HTR-8/SVneo (cell line): ENCODE measurements around the gene PI16.

ENCODE experiments used
- DNase-seq: peaks from one replicate; pipeline ENCODE4 v3.0.0; 2011; ENCODE audit warnings: low spot score, mixed read lengths; ENCODE audit not compliant: insufficient read length
- FAIRE-seq: peaks from 2 replicates; lab custom pipeline; 2011; peaks lifted over from hg19 to GRCh38; lab: Jason Lieb, UNC

The PI16 gene

DNA sequence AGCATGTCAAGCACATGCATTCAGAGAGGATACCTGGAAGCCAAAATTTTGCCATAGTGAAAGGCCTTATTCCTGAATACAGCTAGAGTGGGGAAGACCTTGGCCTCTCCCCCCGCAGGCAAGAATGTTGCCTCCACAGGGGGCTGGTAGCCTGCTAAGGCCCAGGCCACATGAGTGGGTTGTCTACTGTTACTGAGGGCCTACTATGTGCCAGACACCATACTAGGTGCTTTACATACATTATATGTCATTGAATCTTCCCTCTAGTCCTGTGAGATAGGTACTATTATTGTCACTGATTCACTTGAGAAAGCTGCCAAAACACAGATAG, 642 bp upstream of the PI16 start:
- FAIRE-seq, result no peak
- no peak for DNase-seq

DNA sequence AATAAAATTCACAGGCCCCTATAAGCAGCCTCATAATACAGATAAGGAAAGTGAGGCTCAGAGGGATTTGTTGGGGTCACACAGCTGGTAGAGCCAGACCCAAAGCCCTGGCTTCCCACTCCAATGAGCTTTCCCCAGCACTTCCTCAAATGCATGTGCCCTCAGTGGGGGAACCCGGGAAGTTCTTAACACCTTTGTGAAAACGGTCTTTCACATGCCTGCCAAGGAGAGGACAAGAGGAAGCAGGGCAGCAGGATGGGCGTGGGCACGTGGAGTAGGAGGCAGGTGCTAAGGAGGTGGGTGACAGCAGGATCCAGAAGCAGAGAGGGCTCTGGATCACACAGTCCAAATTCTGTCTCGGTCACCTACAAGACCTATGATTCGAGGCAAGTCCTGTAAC, 598 bp downstream of the PI16 start:
- FAIRE-seq (no peak), DNase-seq (no peak)

DNA sequence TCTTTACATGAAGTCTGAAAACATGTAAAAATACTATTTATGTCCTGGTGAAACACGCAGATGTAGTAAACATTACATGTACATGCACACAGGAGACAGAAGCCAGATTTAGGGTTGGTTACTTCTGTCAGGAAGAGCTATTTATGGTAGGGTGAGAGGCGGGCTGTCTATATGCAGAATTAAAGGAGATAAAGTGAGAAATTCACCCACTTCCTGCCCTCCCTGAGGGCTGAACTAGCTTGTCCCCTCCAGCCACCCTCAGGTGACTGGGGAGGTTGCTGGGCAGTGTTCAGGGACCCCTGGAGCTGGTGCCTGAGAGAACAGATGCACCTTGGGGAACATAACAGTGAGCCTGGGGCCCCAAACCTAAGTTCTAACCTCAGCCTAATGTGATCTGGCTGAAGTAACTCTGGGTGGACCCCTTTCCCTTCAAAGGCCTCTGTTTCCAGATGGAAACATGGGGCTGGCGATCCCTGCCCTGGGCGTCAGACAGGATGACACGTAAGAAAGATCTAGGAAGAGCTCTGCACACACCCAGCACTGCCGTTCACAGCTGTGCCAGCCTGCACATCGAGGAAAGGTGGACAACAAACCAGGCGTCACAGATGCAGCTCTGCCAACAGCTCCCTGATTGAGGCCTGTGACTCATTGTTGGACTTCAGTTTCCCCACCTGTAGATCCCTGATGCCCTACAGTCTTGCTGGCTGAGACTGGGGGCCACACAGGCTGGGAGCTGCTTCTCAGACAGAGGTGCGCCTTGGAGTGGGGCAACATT, 1.3 kb downstream of the PI16 start:
- DNase-seq (no peak), FAIRE-seq (no peak)

DNA sequence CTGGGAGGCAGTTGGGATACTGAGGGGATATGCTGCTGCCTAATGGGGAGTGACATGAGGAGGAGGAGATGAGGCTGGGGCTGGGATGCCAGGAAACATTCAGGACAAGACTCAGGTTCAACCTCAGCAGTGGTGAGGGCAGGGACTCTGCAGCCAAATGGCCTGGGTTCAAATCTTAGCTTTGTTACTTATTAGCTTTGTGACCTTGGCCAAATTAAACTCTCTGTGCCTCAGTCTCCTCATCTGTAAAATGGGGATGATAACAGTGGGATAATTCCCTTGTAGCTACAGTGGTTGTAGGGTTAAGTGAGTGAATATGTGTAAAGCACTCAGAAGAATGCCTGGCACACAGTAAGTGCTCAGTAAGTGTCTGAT, 1.9 kb downstream of the PI16 start:
- no peak for FAIRE-seq

DNA sequence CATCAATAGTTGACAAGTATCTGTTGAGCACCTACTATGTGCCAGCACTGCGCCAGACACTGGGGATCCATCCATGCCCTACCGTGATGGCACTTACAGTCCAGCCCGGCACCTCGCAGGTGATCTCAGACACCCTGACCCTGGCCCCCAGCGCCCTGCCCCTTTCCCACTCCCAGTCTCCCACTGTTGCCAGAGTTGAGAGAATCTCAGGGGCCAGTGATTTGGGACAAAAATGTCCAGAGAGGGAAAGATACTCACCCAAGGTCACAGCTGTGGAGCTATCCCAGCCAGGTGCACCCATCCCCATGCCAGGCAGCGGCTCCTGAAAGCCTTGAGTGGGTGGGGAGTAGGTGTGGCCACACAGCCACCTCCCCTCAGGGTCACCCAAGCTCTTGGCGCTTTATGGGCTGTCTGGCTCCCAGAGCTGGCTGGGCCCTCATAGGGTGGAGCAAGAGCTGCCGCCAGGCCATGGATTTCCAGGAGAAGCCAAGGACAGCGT, 3.3 kb downstream of the PI16 start:
- FAIRE-seq, result no peak
- no peak for DNase-seq

More for the DNA sequence above, 1.9 kb downstream of the PI16 start:
- DNase-seq, result no peak

DNA sequence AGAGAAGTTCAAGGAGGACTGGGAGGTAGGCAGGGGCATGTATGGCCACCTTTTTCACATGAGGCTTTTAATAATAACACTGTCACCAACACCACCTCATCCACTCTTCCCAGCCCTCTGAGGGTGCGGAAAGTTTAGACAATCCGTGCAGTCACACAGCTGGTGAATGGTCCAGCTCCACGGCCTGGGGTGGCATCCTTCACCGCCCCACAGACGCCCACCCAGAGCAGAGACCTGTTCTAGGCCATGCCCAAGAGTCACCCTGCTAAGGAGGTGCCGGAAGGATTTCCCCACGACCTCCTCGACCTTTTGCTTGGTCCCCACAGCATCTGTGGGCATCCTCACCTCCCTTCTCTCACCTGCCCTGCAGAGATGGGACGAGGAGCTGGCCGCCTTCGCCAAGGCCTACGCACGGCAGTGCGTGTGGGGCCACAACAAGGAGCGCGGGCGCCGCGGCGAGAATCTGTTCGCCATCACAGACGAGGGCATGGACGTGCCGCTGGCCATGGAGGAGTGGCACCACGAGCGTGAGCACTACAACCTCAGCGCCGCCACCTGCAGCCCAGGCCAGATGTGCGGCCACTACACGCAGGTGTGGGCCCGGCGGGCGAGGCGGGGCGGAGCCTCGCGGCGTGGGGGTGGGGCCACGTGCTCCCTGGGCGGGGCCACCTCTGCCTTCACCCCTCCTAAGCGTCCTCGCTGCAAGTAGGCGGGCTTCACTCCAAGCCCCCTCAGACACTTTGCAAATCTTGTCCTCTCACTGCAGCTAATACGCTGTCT, 4.4 kb downstream of the PI16 start:
- DNase-seq, result no peak
- FAIRE-seq, result no peak

DNA sequence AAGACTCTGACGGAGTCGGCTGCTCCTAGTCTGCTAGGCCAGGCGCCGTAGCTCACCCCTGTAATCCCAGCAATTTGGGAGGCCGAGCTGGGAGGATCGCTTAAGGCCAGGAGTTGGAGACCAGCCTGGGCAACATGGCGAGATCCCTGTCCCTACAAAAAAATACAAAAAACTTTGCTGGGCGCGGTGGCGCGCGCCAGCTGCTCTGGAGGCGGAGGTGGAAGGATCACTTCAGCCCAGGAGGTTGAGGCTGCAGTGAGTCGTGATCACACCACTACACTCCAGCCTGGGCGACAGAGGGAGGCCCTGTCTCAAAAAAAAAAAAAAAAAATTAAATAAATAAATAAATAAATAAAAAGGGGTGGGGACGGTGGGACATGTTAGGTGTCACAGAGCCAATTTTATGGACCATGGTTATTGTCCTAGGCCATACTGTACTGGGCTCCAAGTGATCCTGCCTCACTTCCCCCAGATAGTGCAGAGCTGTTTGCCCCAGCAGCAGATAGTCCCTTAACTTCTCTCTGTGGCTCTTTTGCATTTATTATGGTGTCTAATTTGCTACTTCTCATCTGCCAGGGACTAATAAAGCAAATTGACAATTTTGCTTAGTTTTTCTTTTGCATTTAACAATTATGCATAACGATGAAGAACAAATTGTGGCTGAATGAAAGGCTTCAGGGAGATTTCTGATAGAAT, 5.2 kb downstream of the PI16 start:
- no peak for DNase-seq
- FAIRE-seq, result no peak

DNA sequence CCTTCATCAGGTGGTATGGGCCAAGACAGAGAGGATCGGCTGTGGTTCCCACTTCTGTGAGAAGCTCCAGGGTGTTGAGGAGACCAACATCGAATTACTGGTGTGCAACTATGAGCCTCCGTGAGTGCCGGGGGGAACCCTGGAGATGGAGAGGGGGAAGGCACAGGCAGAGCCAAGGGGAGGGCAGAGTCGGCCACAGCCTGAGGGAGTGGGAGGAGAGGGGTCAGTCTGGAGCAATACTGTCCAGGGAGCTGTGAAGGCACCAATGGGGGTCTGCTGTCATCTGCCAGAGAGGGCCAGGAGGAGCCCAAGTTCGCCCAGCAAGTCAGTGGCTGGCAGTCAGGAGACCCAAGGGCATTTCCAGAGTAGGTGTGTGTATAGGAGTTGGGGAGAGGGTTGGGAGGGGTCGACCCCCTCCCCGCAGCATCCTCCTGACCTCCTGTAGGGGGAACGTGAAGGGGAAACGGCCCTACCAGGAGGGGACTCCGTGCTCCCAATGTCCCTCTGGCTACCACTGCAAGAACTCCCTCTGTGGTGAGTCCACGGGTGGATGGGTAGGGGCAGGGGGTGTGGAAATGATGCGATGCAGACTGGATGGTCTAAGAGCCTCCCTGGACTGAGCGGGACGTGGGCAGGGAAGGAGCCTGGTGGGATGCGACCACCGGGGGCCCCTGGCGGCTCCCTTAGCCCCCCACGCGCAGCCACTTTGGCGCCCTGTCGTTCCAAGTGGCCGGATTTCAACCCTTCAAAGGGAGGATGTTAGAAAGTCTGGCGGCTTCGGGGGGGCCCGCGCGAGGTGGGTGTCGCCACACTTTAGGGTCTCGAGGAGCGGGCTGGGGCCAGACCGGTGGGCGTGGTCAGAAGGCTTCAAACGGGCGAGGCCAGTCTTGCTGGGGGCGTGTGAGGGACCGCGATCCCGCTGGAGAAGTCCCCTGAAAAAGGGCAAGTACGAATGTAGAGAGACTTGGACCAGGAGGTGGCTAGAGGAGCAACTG, 7.2 kb downstream of the PI16 start:
- DNase-seq, result no peak
- no peak for FAIRE-seq

DNA sequence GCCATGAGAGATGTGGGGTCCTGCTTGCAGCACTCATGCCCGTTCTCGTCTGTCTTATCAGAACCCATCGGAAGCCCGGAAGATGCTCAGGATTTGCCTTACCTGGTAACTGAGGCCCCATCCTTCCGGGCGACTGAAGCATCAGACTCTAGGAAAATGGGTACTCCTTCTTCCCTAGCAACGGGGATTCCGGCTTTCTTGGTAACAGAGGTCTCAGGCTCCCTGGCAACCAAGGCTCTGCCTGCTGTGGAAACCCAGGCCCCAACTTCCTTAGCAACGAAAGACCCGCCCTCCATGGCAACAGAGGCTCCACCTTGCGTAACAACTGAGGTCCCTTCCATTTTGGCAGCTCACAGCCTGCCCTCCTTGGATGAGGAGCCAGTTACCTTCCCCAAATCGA, 8.3 kb downstream of the PI16 start:
- DNase-seq, result no peak
- FAIRE-seq, result no peak

DNA sequence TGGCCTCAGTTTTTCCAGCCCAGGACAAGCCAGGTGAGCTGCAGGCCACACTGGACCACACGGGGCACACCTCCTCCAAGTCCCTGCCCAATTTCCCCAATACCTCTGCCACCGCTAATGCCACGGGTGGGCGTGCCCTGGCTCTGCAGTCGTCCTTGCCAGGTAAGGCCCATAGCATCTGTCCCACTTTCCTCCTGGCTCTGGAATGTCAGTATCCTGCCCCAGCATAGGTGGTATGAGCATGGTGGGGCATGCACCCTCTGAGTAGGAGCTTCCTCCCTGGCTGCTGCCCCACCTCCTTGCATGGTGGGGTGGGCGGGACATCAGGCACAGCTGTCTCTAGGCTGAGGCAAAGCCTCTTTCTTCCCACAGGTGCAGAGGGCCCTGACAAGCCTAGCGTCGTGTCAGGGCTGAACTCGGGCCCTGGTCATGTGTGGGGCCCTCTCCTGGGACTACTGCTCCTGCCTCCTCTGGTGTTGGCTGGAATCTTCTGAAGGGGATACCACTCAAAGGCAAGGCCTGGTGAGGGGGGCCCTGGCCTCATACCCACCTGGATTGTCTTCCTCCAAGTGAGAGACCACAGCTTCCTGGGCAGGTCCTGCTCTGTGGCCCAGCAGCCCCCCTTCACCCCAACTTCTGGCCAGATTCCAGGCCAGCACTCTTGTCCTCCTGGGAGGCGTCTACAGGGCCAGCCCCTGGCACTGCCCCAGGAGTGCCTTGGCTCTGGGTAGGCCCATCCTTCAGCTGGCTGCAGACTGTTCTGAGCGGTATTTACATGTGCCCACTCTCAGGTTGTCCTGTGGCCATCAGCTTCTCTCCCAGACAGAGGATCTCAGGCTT, 9.1 kb downstream of the PI16 start:
- FAIRE-seq (no peak), DNase-seq (no peak)

DNA sequence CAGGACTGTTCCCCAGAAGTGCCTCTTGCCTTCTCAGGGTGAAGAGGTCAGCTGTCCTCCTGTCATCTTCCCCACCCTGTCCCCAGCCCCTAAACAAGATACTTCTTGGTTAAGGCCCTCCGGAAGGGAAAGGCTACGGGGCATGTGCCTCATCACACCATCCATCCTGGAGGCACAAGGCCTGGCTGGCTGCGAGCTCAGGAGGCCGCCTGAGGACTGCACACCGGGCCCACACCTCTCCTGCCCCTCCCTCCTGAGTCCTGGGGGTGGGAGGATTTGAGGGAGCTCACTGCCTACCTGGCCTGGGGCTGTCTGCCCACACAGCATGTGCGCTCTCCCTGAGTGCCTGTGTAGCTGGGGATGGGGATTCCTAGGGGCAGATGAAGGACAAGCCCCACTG, 9.8 kb downstream of the PI16 start:
- FAIRE-seq (no peak), DNase-seq (no peak)

DNA sequence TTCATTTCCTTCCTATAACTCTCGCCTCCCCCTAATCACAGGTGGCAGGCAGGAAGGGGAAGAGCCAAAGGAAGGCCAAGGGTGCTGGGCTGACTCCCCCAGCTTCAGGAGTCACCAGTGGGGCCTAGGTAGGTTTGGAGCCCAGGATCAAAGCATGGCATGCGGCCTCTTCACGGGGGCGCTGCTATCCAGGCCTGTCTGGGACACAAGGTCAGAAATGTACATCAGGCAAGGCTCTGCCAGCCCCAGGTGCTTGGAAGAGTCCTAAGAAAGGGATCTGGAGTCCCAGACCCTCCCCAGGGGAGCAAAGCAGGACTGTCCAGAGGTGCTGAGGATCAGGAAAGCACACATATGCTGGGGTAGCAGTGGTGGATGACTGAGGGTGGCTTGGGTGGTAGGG, 10.4 kb downstream of the PI16 start:
- no peak for FAIRE-seq
- DNase-seq, result no peak

DNA sequence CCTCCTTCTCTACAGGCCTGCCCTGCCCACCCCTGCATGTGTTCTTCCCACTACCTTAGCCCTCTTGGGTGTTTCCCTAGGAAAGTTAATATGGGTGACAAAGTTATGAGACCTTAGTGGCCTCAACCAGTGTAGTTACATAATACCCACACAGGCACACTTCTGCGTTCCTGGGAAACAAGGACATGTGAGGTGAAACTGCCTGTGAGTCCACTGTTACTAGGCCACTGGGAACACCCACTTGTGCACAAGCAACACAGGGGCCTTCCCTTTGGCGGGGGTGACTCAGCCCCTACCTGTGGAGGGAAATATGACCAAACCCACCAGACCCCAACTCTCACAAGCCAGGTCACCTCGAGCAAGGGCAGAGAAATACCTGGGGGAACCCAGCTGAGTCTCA, 12.8 kb downstream of the PI16 start:
- DNase-seq, result no peak
- FAIRE-seq, result no peak

DNA sequence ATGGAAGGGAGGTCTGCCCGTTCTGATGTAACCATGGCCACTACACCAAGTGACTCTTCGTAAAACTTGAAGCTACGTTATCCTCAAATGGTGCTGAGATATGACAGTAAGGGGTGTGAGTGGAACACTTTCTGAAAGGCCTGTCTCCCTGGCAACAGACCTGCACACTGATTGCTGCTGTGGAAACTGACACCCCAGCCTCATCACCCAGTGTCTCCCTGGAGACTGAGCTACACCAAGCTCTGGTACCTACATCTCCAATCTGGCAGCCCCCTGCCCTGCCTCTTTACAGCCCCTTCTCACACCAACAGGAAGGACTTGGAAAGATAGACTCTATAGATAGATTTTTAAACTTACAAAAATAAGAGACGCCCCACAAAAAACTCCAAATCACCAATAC, 13.2 kb downstream of the PI16 start:
- no peak for FAIRE-seq
- DNase-seq, result no peak

DNA sequence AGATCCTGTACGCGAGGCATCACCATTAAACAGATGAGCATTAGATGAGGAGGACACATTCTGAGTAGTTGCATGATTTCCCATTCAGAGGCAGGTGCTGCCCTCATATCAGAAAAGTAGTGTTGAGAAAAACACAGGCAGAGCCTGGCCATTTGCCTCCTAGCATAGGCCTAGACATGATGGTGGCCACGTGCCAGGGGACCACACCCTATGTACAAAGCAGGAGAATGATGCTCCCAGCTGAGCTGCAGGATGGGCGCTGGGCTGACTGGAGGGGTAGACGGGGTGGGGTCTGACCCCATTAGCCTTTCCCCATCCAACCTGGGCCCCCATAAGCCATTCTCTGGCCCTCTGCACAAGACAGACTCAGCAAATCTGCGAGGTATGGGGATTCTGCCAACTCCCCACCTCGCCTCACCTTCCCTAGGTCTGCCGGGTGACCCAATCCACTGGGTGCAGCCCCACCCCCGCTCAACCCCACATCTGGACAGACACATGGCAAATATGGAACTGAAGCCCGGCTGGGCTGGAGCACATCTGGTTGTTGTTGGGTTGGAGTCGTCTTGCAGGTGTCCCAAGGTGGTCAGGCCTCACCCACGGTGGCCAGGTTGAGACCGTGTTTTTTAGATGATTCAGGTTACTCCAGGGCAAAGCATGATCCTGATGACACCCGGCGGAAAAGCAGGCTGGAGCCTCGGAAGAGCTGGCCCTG, 13.9 kb downstream of the PI16 start:
- FAIRE-seq, result no peak
- no peak for DNase-seq

DNA sequence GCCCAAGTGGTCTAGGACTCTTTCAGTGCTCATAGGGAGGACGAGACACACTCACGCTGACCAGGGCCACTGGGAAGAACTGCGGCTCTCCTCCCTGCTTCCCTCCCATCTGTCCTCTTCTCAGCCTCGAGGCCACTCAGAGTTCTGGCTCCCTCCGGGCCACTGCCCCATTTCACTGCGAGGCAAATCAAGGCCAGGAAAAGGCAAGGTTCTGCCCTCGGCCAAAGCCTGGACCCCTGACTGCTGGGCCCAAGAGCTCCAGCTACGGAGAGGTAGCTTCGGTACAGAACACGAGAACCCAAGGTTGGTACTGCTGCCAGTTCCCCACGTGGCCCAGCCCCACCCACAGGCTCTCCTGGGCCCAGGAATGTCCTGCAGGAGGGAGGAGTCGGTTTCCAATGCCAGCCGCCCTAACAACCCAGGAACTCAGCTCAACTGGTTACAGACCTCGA, 14.7 kb downstream of the PI16 start:
- no peak for DNase-seq
- no peak for FAIRE-seq

DNA sequence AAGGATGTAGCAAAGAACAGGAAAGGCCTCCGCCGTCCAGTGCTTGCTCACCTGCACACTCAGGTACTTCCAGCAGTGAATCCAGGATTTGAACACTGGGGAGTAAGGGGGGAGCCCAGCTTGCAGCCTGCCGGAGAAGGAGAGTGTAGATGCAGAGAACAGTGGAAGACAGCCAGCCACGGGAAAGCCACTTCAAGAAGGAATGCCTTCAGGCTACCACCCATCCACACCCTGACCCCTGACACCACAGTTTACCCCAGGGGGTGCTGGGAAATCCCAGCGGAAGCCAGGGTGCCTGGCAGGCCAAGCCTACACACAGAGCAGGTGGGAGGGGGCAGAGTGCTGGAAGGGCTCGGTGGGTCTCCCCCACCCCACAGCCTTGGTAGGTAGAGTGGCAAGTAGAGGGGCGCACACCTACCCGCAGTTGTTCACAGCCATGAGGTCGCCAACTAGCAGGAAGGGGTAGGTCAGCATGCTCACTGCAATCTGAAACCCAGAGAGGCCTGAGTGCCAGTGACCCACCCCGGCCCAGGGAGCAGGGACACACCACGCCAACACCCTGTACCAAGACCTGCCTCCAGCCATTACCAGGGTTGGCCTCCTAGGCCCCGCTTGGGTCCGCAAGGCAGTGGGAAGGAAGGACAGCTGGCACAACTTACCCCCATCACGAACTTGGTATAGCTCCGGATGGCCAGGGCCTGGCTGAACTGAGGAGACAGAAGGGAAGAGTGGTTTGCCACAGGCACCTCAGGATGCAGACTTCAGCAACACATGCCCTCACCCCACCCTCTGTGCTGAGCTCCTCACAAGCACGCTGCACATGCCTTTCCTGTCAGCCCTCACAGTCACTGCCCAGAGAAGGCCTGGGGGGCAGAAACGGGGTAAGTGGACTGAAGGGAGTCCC, 15.7 kb downstream of the PI16 start:
- no peak for FAIRE-seq
- no peak for DNase-seq
